ENCODE results near the gene COPE.

The COPE gene

GRCh38 chr19:18881491-18881890 is 37.7 kb downstream of the COPE start:
- H3K4me2 ChIP-seq (ENCODE audit: low read length) = no peak overlapping the region
- H3K9me3 ChIP-seq (ENCODE audit: control insufficient read depth, low read length) = no peaks in the 10 kb centered on the region

GRCh38 chr19:18879579-18880373 is 39.4 kb downstream of the COPE start:
- no peak overlapping the region for H3K4me3 ChIP-seq (ENCODE audit: low read depth, low read length)
- H3K36me3 ChIP-seq (ENCODE audit: control insufficient read depth, insufficient read depth, low read length) = no peaks in the 10 kb centered on the region
- H3K9me3 ChIP-seq (ENCODE audit: control insufficient read depth, low read length) = no peaks in the 10 kb centered on the region
- H3K4me2 ChIP-seq (ENCODE audit: low read length) = no peak overlapping the region
- H2AFZ ChIP-seq = no peak overlapping the region
- H3K9ac ChIP-seq = no peak overlapping the region
- H3K27me3 ChIP-seq (ENCODE audit: control insufficient read depth, insufficient read depth, low read length) = no peaks in the 10 kb centered on the region
- no peak for TF ChIP-seq CTCF (IDR thresholded peaks at IDR 0.05)
- H3K27ac ChIP-seq = no peak overlapping the region
- no peaks in the 10 kb centered on the region for H3K4me1 ChIP-seq
- no peaks in the 10 kb centered on the region for H3K79me2 ChIP-seq

More at GRCh38 chr19:18881491-18881890, 37.7 kb downstream of the COPE start:
- H2AFZ ChIP-seq = no peak overlapping the region
- no peak overlapping the region for H3K9ac ChIP-seq
- no peaks in the 10 kb centered on the region for H3K4me1 ChIP-seq
- H3K27ac ChIP-seq = no peak overlapping the region
- H3K27me3 ChIP-seq (ENCODE audit: control insufficient read depth, insufficient read depth, low read length) = no peaks in the 10 kb centered on the region
- no peak overlapping the region for H3K4me3 ChIP-seq (ENCODE audit: low read depth, low read length)
- H3K36me3 ChIP-seq (ENCODE audit: control insufficient read depth, insufficient read depth, low read length) = no peaks in the 10 kb centered on the region
- H3K79me2 ChIP-seq = no peaks in the 10 kb centered on the region
- TF ChIP-seq CTCF (IDR thresholded peaks at IDR 0.05) = no peak

GRCh38 chr19:18878858-18879578 is 40.2 kb downstream of the COPE start:
- H3K4me1 ChIP-seq = no peaks in the 10 kb centered on the region
- H3K4me2 ChIP-seq (ENCODE audit: low read length) = no peak overlapping the region
- no peaks in the 10 kb centered on the region for H3K9me3 ChIP-seq (ENCODE audit: control insufficient read depth, low read length)
- H3K36me3 ChIP-seq (ENCODE audit: control insufficient read depth, insufficient read depth, low read length) = no peaks in the 10 kb centered on the region
- no peak overlapping the region for H2AFZ ChIP-seq
- H3K79me2 ChIP-seq = no peaks in the 10 kb centered on the region
- TF ChIP-seq CTCF (IDR thresholded peaks at IDR 0.05) = no peak
- no peak overlapping the region for H3K9ac ChIP-seq
- H3K27me3 ChIP-seq (ENCODE audit: control insufficient read depth, insufficient read depth, low read length) = no peaks in the 10 kb centered on the region
- no peak overlapping the region for H3K27ac ChIP-seq
- H3K4me3 ChIP-seq (ENCODE audit: low read depth, low read length) = no peak overlapping the region

GRCh38 chr19:18878058-18878797 is 41.0 kb downstream of the COPE start:
- no peaks in the 10 kb centered on the region for H3K9me3 ChIP-seq (ENCODE audit: control insufficient read depth, low read length)
- H3K36me3 ChIP-seq (ENCODE audit: control insufficient read depth, insufficient read depth, low read length) = no peaks in the 10 kb centered on the region
- H3K27ac ChIP-seq = no peak overlapping the region
- no peak overlapping the region for H3K4me2 ChIP-seq (ENCODE audit: low read length)
- H2AFZ ChIP-seq = no peak overlapping the region
- no peaks in the 10 kb centered on the region for H3K27me3 ChIP-seq (ENCODE audit: control insufficient read depth, insufficient read depth, low read length)
- no peak overlapping the region for H3K9ac ChIP-seq
- no peaks in the 10 kb centered on the region for H3K4me1 ChIP-seq
- TF ChIP-seq CTCF (IDR thresholded peaks at IDR 0.05) = no peak
- no peak overlapping the region for H3K4me3 ChIP-seq (ENCODE audit: low read depth, low read length)
- H3K79me2 ChIP-seq = no peaks in the 10 kb centered on the region
